GM12891 (cell line): ENCODE results near the gene VTN. TPM values are rescaled to one million over a fixed set of nuclear protein-coding genes. Genes with fewer than 3 reads are reported as not detected.

ENCODE experiments used
- DNase-seq: peaks from one replicate; pipeline ENCODE4 v3.0.0; 2011; ENCODE audit warnings: low spot score; ENCODE audit not compliant: insufficient read length
- FAIRE-seq: peaks from 2 replicates; lab custom pipeline; 2011; peaks lifted over from hg19 to GRCh38; lab: Jason Lieb, UNC
- PAX5 ChIP-seq: IDR thresholded peaks from 2 replicates; pipeline ENCODE4 v1.6.1; 2011; ENCODE audit warnings: low read length, moderate library complexity, mild to moderate bottlenecking; ENCODE audit not compliant: insufficient read depth, severe bottlenecking
- POLR2A ChIP-seq: IDR thresholded peaks from 2 replicates; pipeline ENCODE4 v1.6.1; 2011; ENCODE audit warnings: low read depth, low read length, control low read depth
- POLR2AphosphoS5 ChIP-seq: IDR thresholded peaks from 2 replicates; pipeline ENCODE4 v1.6.1; 2011; ENCODE audit warnings: low read depth, low read length, control low read depth
- POU2F2 ChIP-seq: IDR thresholded peaks from 2 replicates; pipeline ENCODE4 v1.6.1; 2011; ENCODE audit warnings: low read depth, mild to moderate bottlenecking, control low read depth, low read length, moderate library complexity
- SPI1 ChIP-seq: IDR thresholded peaks from 2 replicates; pipeline ENCODE4 v1.6.1; 2011; ENCODE audit warnings: low read depth, low read length, control low read depth
- TAF1 ChIP-seq: IDR thresholded peaks from 2 replicates; pipeline ENCODE4 v1.6.1; 2011; ENCODE audit warnings: low read depth, low read length, control low read depth
- polyA plus RNA-seq: library from polyadenylated mRNA; unstranded; fragments of >200 nt; gene quantifications from one replicate; pipeline ENCODE4 v1.2.1, GENCODE V29; 2012; ENCODE audit warnings: low read depth, missing spikeins, inconsistent platforms; ENCODE audit not compliant: missing spikeins

The VTN gene
- 0.18 TPM for polyA plus RNA-seq

- TF ChIP-seq POLR2AphosphoS5, result no peak
- TF ChIP-seq POU2F2, result no peak
- no peak for TF ChIP-seq PAX5
- no peak for TF ChIP-seq SPI1
- no peak for TF ChIP-seq TAF1
- no peak for TF ChIP-seq POLR2A
- DNase-seq (no peak), FAIRE-seq (no peak)
These were observed at the start of gene VTN for GRCh38 chr17:28370035-28370743. Gene VTN (minus strand): TSS chr17:28370307. CDS start chr17:28370203, 104 bp downstream.

- peak; percentile 93 for FAIRE-seq
- TF ChIP-seq POU2F2 (no peak), SPI1 (no peak), POLR2AphosphoS5 (no peak), TAF1 (no peak), POLR2A (no peak), PAX5 (no peak)
- DNase-seq, result peak; percentile 42
These were observed 46.7 kb upstream of the VTN start for GRCh38 chr17:28416703-28417311.

DNA sequence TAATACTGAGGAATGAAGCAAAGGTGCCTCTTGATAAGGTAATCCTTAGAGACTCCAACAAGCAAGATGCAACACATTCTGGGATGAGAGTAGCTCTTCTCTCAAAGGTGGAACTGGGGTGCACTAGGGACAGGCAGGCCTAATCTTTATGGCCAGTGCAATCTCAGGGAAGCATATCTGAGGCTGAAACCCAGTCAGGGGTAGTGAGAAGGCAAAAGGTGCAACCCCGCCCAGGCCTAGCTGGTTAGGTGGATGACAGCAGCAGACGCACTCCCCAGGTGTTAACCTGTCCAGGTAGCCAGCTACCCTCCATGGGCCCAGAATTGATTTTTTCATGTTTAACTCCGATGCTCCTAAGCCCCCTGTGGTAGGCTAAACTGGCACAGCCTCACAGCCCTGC lies 45.8 kb upstream of the VTN start:
- no peak for DNase-seq
- no peak for TF ChIP-seq POLR2A
- no peak for TF ChIP-seq TAF1
- no peak for TF ChIP-seq PAX5
- no peak for TF ChIP-seq POLR2AphosphoS5
- no peak for TF ChIP-seq POU2F2
- no peak for TF ChIP-seq SPI1

DNA sequence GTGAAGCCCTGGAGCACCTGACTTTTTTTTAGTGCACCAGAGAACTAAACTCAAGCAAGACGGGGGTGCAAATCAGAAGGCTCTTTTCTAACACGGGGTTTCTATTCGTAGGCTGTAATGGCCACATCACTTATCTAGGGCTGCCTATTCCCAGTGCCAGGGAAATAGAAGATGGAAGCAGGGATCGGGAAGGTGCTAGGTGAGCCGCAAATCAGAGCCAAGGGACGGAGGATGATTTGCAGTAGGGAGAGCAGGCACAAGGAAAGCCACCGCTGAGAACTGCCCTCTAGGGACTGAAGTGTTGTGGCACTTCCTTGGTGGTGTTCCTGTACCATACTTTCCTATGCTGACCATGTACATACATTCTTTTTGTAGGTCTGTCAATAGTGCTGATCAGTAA lies 43.7 kb upstream of the VTN start:
- no peak for DNase-seq
- FAIRE-seq, result no peak
- no peak for TF ChIP-seq TAF1
- no peak for TF ChIP-seq POLR2AphosphoS5
- no peak for TF ChIP-seq POLR2A
- no peak for TF ChIP-seq POU2F2
- no peak for TF ChIP-seq SPI1
- no peak for TF ChIP-seq PAX5

More for the DNA sequence above, 45.8 kb upstream of the VTN start:
- FAIRE-seq, result no peak

DNA sequence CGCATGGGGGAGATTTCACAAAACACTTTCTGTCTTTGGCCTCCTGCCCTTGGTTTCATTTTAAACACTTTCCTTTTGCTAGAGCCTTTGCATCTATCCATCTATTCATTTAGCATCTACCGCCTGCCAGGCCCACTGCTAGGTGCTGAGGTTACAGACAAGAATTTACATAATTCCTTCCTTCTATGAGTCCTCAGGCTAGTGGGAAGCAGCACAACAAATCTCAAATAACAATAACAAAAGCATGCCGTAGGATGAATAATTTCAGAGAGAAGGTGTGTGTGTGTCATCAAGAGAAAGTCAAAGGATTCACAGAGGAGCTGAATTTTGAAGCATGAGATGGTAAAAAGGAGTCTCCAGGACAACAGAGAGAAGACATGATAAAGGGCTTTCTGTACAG lies 42.0 kb upstream of the VTN start:
- no peak for DNase-seq
- FAIRE-seq, result no peak
- TF ChIP-seq POU2F2 (no peak), POLR2A (no peak), SPI1 (no peak), TAF1 (no peak), POLR2AphosphoS5 (no peak), PAX5 (no peak)

DNA sequence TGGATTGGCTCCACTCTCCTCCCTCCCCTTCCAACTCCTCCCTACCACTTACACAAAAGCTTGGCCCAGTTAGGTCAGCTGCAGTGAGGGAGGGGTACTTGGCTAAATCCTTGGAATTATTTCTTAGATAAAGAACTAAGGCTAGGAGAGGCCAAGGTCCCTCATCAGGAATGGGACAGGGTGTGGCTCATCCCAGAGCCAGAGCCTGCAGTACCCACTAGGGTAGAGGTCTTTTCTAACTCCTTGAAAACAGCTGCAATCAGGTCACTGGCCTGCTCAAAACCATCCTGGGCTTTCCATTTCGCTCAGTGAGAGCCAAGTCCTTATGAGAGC lies 37.8 kb upstream of the VTN start:
- TF ChIP-seq POU2F2 (no peak), POLR2AphosphoS5 (no peak), TAF1 (no peak), PAX5 (no peak), POLR2A (no peak), SPI1 (no peak)
- FAIRE-seq (no peak), DNase-seq (no peak)

- no peak for DNase-seq
- no peak for FAIRE-seq
- TF ChIP-seq PAX5, result no peak
- no peak for TF ChIP-seq POU2F2
- TF ChIP-seq POLR2AphosphoS5, result no peak
- TF ChIP-seq TAF1, result no peak
- no peak for TF ChIP-seq SPI1
- no peak for TF ChIP-seq POLR2A
These were observed 37.2 kb upstream of the VTN start for GRCh38 chr17:28407130-28407973.

GRCh38 chr17:28406473-28406814 lies 36.3 kb upstream of the VTN start:
- TF ChIP-seq POU2F2 (no peak), PAX5 (no peak), POLR2AphosphoS5 (no peak), POLR2A (no peak), SPI1 (no peak), TAF1 (no peak)
- FAIRE-seq, result no peak
- no peak for DNase-seq
